Panc1 (cell line): ENCODE results near the gene PSMD4.

Experiments used
- SIN3A ChIP-seq: IDR thresholded peaks from 2 replicates; pipeline ENCODE4 v1.6.1; 2012; ENCODE audit warnings: low read depth, mild to moderate bottlenecking, low read length, moderate library complexity, borderline replicate concordance; ENCODE audit not compliant: insufficient read depth
- TF ChIP-seq, protein P1 (sequence below): fragments of 450-650 bp; IDR thresholded peaks from 2 replicates; pipeline ENCODE4 v1.5.1; 2017; ENCODE audit warnings: mild to moderate bottlenecking
- TF ChIP-seq, protein P2 (sequence below), 2 experiments: IDR thresholded peaks; 2 replicates each; pipeline ENCODE4 v1.6.1; 2011 to 2012; ENCODE audit warnings: low read depth in 2 of 2, control low read depth in 1 of 2, low read length in 1 of 2, mild to moderate bottlenecking in 1 of 2, moderate library complexity in 1 of 2; ENCODE audit not compliant: insufficient read depth in 1 of 2

DNA sequence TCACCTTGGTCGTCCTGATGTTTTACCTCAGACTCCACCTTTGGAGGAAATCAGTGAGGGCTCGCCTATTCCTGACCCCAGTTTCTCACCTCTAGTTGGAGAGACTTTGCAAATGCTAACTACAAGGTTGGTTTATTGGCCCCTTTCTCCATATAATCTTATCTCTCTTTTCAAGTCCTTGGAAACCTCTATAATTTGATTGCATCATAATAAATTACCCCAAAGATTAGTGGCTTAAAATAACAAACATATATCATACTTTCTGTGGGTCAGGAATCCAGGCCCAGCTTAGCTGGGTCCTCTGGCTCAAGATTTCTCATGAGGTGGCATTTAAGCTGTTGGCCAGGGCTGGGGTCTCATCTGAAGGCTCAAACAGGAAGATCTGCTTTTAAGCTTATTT lies 12.1 kb upstream of the PSMD4 start:
- TF ChIP-seq, protein P1, sequence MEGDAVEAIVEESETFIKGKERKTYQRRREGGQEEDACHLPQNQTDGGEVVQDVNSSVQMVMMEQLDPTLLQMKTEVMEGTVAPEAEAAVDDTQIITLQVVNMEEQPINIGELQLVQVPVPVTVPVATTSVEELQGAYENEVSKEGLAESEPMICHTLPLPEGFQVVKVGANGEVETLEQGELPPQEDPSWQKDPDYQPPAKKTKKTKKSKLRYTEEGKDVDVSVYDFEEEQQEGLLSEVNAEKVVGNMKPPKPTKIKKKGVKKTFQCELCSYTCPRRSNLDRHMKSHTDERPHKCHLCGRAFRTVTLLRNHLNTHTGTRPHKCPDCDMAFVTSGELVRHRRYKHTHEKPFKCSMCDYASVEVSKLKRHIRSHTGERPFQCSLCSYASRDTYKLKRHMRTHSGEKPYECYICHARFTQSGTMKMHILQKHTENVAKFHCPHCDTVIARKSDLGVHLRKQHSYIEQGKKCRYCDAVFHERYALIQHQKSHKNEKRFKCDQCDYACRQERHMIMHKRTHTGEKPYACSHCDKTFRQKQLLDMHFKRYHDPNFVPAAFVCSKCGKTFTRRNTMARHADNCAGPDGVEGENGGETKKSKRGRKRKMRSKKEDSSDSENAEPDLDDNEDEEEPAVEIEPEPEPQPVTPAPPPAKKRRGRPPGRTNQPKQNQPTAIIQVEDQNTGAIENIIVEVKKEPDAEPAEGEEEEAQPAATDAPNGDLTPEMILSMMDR, result no peak
- TF ChIP-seq, protein P2, sequence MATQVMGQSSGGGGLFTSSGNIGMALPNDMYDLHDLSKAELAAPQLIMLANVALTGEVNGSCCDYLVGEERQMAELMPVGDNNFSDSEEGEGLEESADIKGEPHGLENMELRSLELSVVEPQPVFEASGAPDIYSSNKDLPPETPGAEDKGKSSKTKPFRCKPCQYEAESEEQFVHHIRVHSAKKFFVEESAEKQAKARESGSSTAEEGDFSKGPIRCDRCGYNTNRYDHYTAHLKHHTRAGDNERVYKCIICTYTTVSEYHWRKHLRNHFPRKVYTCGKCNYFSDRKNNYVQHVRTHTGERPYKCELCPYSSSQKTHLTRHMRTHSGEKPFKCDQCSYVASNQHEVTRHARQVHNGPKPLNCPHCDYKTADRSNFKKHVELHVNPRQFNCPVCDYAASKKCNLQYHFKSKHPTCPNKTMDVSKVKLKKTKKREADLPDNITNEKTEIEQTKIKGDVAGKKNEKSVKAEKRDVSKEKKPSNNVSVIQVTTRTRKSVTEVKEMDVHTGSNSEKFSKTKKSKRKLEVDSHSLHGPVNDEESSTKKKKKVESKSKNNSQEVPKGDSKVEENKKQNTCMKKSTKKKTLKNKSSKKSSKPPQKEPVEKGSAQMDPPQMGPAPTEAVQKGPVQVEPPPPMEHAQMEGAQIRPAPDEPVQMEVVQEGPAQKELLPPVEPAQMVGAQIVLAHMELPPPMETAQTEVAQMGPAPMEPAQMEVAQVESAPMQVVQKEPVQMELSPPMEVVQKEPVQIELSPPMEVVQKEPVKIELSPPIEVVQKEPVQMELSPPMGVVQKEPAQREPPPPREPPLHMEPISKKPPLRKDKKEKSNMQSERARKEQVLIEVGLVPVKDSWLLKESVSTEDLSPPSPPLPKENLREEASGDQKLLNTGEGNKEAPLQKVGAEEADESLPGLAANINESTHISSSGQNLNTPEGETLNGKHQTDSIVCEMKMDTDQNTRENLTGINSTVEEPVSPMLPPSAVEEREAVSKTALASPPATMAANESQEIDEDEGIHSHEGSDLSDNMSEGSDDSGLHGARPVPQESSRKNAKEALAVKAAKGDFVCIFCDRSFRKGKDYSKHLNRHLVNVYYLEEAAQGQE (IDR thresholded peaks at IDR 0.05; ENCODE audit: insufficient read depth in 1 of 2, low read depth in 2 of 2, low read length in 1 of 2), result no peak
- TF ChIP-seq SIN3A, result no peak
